ENCODE data around the gene PSME3. TPM values are rescaled to one million over a fixed set of nuclear protein-coding genes. Genes with fewer than 3 reads are reported as not detected.

PSME3 gene
- total RNA-seq, 1 donor from 2014 or later, result 56.5 TPM

DNA sequence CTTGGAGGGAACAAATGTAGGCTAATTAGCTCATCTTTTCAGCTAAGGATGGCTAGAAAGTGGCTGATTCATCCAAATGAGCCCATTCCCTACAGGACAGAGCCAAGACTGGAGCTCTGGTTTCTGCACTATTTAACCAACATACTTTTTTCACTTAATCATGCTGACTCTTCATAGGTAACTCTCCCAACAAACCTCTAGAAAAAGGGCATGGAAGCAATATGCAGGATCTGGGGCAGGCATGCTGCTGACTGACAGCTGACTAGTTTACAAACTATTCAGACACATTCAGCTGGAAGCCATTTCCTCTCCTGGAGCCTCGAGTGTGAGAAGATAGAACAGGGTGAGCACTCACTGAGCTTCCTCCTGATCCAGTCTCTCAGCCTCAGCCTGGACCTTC, 15.3 kb upstream of the PSME3 start:
- DNase-seq (ENCODE audit: low read depth in 2 of 2), result peak in 1 of 2 donors; percentile 72

- peak in 1 of 2 donors; percentile 51 for DNase-seq (ENCODE audit: low read depth in 2 of 2)
These were observed 14.8 kb upstream of the PSME3 start for GRCh38 chr17:42818379-42818778.

DNA sequence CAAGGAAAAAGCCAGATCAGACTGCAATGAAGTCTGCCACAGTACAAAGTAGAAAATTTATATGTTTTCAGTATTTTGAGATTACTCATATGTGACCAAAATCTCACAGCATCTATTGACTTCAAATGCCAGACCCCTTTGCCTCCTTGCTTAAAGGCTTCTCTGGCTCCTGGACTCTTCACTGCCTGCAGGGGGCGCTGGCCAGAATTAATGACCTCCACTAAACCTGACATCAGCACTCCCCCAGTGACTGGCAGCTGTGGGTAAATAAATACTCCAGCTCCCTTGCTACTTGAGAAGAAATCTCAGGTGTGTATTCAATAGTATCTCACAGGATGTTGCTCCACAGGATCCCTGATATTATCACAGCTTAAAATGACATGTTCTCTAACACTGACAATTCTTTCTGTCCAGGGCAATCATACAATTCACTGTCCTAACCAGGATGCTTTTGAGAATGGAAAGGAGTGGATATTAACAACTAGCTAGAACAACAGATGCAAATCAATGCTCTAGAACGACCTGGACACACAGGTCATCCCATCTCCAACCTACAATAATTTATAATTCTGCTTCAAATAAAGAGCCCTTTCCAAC, 13.2 kb upstream of the PSME3 start:
- DNase-seq (ENCODE audit: low read depth in 2 of 2), result peak; percentile 80

DNA sequence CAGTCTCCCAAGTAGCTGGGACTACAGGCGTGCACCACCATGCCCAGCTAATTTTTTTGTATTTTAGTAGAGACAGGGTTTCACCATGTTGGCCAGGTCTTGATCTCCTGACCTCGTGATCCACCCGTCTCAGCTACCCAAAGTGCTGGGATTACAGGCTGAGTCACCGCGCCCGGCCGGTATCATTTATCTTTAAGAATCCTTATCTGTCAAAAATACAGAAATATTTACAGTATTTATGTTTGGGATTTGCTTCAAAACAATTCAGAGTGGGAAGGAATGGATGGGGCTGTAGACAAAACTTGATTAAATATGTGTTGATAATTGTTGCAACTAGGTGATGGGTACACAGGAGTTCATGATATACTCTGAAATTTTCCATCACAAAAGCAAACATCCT, 12.0 kb upstream of the PSME3 start:
- DNase-seq (ENCODE audit: low read depth in 2 of 2), result no peak

- DNase-seq (ENCODE audit: low read depth in 2 of 2), result no peak
These were observed 5.7 kb upstream of the PSME3 start for GRCh38 chr17:42827472-42827871.

DNA sequence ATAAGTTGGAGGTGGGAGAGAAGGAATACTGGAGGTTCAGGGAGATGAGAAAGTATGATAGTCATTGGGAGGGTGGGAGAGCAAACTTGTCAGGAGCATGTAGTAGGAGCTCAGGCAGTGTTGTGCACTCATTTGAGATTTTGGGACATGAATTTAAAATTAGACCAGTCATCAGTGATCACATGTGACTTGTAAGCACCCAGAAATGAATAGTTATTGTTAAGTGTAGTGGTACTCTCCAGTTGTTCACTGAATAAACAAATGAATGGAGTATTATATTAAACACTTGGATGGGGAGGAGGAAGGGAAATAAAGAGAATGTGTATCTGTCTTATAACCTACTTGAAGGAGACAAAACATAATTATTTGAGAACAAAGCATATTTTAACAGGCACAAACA, 2.2 kb upstream of the PSME3 start:
- DNase-seq (ENCODE audit: low read depth in 2 of 2), result no peak

DNA sequence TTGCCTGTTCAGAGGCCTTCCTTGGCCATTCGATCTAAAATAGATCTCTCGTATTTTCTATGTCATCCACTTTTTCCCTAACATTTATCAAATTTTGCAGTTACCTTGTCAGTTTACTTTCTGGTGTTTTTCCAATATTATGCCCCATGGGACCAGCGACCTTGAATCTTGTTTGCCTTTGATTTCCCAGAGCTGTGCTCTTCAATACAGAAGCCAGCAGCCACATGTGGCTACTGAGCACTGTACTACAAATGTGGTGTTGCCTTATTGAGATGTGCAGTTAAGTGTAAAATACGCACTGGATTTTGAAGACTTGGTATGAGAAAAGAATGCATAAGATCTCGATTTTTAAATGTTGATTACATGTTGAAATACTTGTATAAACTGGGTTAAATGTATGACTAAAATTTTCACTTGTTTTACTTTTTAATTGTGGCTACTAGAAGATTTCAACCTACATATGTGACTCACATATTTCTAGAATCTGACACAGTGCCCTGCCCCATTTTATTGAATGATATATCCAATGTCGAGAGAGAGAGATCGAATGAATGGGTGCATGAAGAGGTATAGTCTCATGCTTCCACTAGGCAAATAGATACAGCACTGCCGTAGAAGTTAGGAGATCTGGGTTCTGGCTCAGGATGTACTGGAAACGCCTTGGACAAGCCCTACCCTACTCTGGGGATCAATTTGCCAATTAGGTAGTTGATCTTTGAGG, 824 bp upstream of the PSME3 start:
- DNase-seq (ENCODE audit: low read depth in 2 of 2), result no peak

GRCh38 chr17:42833767-42834422, 698 bp downstream of the PSME3 start:
- no peak for DNase-seq (ENCODE audit: low read depth in 2 of 2)

- DNase-seq (ENCODE audit: low read depth in 2 of 2), result no peak
These were observed 2.5 kb downstream of the PSME3 start for GRCh38 chr17:42835732-42836131.

DNA sequence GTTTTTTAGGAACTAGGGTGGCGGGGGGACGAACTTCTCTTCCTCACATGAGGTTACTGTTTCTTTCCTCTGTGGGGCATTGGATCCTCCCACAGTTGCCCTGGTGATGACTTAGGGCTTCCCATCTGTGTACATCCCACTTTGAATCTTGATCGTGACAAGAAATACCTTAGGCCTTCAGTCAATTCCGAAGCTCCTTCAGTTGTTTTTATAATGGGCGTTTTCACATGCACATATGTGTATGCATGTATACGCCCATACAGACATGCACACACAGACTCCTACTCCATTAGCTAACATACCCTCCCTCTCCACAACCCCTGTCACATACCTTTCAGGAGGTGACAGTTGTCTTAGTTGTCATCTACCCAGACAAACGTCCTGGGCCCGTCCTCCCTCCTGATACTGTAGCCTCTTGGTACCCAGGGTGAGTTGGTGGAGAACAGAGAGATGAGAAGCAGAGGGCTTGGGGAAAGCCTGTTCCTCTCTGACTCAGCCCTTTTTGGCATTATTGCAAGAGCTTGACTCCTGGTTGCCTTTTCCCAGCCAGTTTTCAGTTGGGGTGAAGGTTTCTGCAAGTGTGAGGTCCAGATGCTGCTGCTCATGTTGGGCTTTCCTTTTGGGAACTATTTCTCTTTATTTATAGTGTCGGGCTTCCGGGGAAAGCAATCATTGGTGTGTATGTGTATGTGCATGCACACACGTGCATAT, 8.9 kb downstream of the PSME3 start:
- DNase-seq (ENCODE audit: low read depth in 2 of 2), result no peak

- peak; percentile 82 to 83 for DNase-seq (ENCODE audit: low read depth in 2 of 2)
These were observed 10.2 kb downstream of the PSME3 start for GRCh38 chr17:42843358-42843934.

- peak in 1 of 2 donors; percentile 19 for DNase-seq (ENCODE audit: low read depth in 2 of 2)
These were observed 11.1 kb downstream of the PSME3 start, which contains the start of gene AOC2 for GRCh38 chr17:42844271-42844670. Gene AOC2, plus strand, starts transcription at chr17:42844580. Its CDS starts 47 bp downstream, at chr17:42844627.

- DNase-seq (ENCODE audit: low read depth in 2 of 2), result no peak
These were observed 11.8 kb downstream of the PSME3 start for GRCh38 chr17:42844761-42845555.

GRCh38 chr17:42845556-42845917, 12.3 kb downstream of the PSME3 start:
- no peak for DNase-seq (ENCODE audit: low read depth in 2 of 2)

DNA sequence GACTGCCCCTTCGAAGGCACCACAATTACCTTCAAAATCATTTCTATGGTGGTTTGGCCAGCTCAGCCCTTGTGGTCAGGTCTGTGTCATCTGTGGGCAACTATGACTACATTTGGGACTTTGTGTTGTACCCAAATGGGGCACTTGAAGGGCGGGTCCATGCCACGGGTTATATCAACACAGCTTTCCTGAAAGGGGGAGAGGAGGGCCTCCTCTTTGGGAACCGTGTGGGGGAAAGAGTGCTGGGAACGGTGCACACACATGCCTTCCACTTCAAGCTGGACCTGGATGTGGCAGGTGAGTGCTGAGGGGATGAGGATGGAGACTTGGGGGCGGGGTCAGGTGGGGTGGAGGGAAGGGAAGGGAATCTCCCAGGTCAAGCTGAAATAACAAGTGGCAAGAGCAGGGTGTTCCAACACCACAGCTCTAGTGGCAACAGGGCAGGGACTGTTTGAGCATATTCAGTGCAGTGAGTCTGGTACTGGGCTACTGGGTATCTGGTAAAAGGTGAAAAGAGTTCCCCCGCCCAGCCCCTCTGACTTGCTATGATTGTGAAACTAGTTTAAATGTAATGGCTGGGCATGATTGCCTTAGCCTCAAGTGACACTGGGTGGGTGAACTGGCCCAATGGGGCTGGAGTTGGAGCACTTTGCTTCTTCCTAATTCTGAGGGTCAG, 12.9 kb downstream of the PSME3 start:
- no peak for DNase-seq (ENCODE audit: low read depth in 2 of 2)

DNA sequence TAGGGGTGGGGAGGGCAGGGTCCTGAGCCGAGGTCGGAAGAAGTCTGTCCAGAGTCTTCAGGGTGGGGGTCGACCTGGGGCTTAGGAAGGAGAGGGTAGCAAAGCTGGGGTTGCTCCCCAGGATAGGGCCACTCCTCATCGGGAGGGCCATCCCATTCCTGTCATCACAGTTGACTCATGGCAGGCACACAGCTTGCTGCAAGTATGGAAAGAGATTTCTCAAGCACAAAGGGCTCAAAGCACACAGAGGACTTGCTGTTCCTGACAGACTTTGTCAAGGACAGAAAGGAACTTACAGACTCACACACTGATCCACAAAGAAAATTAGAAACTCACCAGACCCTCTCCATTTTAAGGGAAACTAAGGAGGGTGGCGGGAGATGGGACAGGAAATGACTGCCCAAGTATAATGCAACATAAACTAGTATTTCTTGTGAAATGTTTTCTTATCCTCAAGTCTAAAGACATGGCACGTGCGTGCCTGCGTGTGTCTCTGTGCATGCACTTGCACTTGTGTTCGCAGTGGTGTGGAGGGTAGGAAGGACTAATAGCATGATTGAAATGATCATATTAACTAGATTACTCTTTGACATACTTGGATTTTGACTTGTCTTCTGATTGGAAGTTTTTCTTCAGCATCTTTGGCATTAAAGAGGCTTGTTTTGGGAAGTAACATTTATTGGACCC, 13.5 kb downstream of the PSME3 start:
- no peak for DNase-seq (ENCODE audit: low read depth in 2 of 2)

DNA sequence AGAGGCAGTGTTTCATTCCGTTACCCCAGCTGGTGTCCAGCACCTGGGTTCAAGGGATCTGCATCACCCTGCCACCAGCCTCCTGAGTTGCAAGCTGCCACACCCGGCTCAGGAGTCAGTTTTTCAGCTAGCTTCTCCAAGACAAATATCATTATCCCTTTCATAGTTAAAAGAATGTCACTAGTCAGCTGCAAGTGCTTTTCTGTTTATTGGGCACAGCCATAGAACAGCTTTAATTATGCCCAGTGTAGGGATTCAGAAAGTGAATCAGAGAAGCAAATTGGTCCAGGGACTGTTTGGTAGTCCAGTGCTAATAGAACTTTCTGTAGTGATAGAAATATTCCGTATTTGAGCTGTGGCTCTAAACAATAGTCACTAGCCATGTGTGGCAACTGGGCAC, 14.9 kb downstream of the PSME3 start:
- DNase-seq (ENCODE audit: low read depth in 2 of 2), result no peak

- no peak for DNase-seq (ENCODE audit: low read depth in 2 of 2)
These were observed 15.8 kb downstream of the PSME3 start for GRCh38 chr17:42849031-42849430.

DNA sequence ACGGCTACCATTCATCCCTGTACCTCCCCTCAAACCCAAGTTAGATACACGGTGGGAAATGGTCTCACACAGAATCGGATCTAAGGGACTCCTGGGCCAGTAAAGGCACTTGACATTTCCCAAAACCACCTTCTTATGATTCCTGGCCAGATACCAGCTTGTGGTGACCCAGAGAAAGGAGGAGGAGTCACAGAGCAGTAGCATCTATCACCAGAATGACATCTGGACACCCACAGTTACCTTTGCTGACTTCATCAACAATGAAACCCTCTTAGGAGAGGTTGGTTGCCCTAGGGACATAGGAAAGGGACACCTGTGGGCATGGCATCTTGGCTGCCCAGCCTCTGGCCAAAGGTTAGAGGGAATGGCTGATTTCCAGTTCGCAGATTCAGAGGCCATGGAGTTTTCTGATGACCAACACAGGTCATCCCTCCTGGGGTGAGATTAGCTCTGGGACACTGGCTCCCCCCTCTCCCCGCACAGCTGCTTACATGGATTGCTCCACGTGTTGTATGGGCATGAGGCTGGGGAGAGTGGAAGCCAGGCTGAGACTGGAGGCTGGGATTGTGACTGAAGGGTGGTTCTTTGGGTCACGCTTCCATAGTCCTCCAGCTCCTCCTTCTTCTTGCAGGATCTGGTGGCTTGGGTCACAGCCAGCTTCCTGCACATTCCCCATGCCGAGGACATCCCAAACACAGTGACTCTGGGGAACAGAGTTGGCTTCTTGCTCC, 16.4 kb downstream of the PSME3 start:
- DNase-seq (ENCODE audit: low read depth in 2 of 2), result no peak
